Measurements from ENCODE around the gene JMJD8.

Gene JMJD8

GRCh38 chr16:709566-710499 lies 25.7 kb upstream of the JMJD8 start:
- DNase-seq (ENCODE audit: low spot score) = no peak

- DNase-seq (ENCODE audit: low spot score) = no peak
Measured at GRCh38 chr16:708959-709358, 24.8 kb upstream of the JMJD8 start.

GRCh38 chr16:708019-708418 lies 23.9 kb upstream of the JMJD8 start:
- no peak for DNase-seq (ENCODE audit: low spot score)

- no peak for DNase-seq (ENCODE audit: low spot score)
Measured at GRCh38 chr16:707062-707538, 23.0 kb upstream of the JMJD8 start.

GRCh38 chr16:706189-707061 lies 22.3 kb upstream of the JMJD8 start:
- DNase-seq (ENCODE audit: low spot score) = no peak

GRCh38 chr16:705431-706188 lies 21.5 kb upstream of the JMJD8 start, which contains the start of gene FBXL16:
FBXL16 (minus strand) TSS chr16:705801; CDS start chr16:697405, 8,396 bp downstream.
- no peak for DNase-seq (ENCODE audit: low spot score)

GRCh38 chr16:704552-705380 lies 20.6 kb upstream of the JMJD8 start:
- no peak for DNase-seq (ENCODE audit: low spot score)

- no peak for DNase-seq (ENCODE audit: low spot score)
Measured at GRCh38 chr16:704047-704446, 19.9 kb upstream of the JMJD8 start.

GRCh38 chr16:703406-703805 lies 19.3 kb upstream of the JMJD8 start:
- DNase-seq (ENCODE audit: low spot score) = no peak

GRCh38 chr16:702341-702740 lies 18.2 kb upstream of the JMJD8 start:
- DNase-seq (ENCODE audit: low spot score) = no peak

- no peak for DNase-seq (ENCODE audit: low spot score)
Measured at GRCh38 chr16:700684-701584, 16.8 kb upstream of the JMJD8 start.

- no peak for DNase-seq (ENCODE audit: low spot score)
Measured at GRCh38 chr16:698911-699671, 15.0 kb upstream of the JMJD8 start.

GRCh38 chr16:695355-696089 lies 11.4 kb upstream of the JMJD8 start:
- DNase-seq (ENCODE audit: low spot score) = peak; percentile 84

- DNase-seq (ENCODE audit: low spot score) = no peak
Measured at GRCh38 chr16:694863-695354, 10.8 kb upstream of the JMJD8 start.

- DNase-seq (ENCODE audit: low spot score) = no peak
Measured at GRCh38 chr16:694187-694862, 10.2 kb upstream of the JMJD8 start.

GRCh38 chr16:693766-694165 lies 9.6 kb upstream of the JMJD8 start:
- DNase-seq (ENCODE audit: low spot score) = no peak

GRCh38 chr16:693364-693763 lies 9.2 kb upstream of the JMJD8 start:
- no peak for DNase-seq (ENCODE audit: low spot score)
